22Rv1 (cell line): ENCODE measurements around the gene RS1.

Experiments
- H3K27ac ChIP-seq: fragments of 450-650 bp; 2 replicates; pipeline ENCODE4 v1.5.1; 2017
- ZFX ChIP-seq: fragments of 450-650 bp; IDR thresholded peaks from 2 replicates; pipeline ENCODE4 v1.6.1; 2017; ENCODE audit warnings: antibody characterized with exemption, borderline replicate concordance
- TF ChIP-seq, protein P1 (sequence below): fragments of 450-650 bp; IDR thresholded peaks from 2 replicates; pipeline ENCODE4 v1.5.1; 2017; ENCODE audit warnings: mild to moderate bottlenecking

Gene RS1

DNA sequence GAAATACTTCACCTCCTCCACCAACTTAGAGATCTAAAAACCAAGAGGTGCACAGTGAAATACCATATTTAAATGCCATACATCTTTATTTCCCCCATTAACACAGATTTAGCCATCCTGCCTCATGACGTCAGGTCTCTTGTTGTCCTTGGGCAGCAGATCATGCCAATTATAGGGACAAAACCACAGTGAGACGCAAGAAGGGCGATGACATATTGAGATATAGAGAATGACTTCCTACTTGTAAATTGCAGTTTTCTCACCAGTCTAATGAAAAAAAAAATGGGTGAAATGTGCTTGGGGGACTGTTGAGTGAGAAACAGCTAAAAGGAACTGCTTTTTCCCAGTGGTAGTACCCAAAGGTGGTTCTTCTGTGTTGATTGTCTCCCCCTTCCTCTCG, 24.3 kb downstream of the RS1 start:
- TF ChIP-seq ZFX = no peak
- TF ChIP-seq, protein P1, sequence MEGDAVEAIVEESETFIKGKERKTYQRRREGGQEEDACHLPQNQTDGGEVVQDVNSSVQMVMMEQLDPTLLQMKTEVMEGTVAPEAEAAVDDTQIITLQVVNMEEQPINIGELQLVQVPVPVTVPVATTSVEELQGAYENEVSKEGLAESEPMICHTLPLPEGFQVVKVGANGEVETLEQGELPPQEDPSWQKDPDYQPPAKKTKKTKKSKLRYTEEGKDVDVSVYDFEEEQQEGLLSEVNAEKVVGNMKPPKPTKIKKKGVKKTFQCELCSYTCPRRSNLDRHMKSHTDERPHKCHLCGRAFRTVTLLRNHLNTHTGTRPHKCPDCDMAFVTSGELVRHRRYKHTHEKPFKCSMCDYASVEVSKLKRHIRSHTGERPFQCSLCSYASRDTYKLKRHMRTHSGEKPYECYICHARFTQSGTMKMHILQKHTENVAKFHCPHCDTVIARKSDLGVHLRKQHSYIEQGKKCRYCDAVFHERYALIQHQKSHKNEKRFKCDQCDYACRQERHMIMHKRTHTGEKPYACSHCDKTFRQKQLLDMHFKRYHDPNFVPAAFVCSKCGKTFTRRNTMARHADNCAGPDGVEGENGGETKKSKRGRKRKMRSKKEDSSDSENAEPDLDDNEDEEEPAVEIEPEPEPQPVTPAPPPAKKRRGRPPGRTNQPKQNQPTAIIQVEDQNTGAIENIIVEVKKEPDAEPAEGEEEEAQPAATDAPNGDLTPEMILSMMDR = no peak
- H3K27ac ChIP-seq = no peak overlapping the region

DNA sequence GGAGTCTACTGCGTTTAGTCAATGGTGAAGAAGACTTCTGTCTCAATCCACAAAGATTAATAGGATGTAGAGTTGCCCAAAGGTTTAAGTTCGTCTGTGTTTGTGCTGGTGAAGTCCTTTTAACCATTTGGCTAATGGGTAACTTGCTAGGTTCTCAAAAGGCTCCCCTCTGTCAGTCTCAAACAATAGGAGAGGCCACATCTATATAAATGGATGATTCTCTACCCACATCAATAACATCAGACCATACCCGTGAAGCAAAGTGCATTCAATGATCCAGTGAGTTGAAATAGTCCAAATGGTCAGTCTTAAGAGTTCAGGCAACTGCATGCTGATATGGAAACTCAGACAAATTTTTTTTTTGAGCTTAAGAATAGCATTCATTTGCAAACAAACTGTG, 28.1 kb downstream of the RS1 start:
- no peak overlapping the region for H3K27ac ChIP-seq
- TF ChIP-seq ZFX = no peak
- TF ChIP-seq, protein P1 = no peak

DNA sequence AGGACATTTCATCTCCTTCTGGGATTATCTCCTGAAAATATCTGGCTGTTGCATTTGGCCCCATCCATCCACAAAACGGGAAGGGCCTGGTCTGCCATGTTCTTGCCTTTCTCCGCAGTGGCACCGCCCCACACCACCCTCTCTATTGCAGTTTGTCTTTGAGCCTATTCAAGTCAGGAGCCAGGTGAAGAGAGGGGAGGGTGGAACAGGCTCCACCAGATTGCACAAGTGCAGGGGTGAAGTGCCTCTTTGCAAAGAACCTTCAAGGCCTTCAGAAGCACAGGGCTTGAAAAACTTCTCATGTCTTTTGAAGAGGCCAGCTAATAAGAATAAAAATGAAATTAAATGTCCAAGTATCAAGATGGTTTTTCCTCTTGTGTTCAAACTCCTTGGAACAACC, 28.7 kb downstream of the RS1 start:
- TF ChIP-seq ZFX = no peak
- TF ChIP-seq, protein P1 = no peak
- no peak overlapping the region for H3K27ac ChIP-seq

DNA sequence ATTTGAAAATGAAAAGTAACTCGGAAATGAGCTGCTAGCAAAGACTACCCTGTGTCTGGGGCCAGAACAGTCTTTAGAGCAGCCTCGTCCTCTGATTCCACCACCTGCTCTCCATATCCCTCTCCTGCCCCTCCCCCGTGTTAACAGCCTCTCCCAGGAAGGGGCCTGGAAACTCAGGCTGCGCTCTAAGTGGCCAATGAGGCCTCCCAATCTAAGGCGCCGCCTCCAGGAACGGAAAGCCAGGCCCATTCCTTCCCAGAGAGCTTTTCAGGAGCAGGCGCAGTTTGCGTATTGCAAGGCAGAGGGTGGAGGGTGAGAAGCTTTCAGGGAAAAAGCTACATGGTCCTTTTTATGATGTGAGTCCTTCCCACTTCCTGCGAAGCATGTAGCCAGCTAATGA, 31.2 kb downstream of the RS1 start:
- TF ChIP-seq, protein P1 = no peak
- TF ChIP-seq ZFX = no peak
- no peak overlapping the region for H3K27ac ChIP-seq

DNA sequence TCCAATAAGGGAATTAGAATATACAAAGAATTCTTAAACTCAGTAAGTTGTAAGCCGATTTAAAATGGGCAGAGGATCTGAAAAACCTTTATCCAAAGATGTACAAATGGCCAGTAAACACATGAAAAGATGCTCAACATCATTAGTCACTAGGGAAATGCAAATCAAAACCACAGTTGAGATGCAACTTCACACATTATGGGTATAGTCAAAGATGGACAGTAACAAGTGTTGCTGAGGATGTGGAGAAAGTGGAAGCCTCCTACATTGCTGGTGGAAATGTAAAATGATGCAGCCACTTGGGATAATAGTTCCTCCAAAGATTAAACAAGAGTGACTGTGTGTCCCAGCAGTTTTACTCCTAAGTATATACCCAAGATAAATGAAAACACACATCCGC, 32.6 kb downstream of the RS1 start:
- H3K27ac ChIP-seq = no peak overlapping the region
- TF ChIP-seq, protein P1 = no peak
- no peak for TF ChIP-seq ZFX

DNA sequence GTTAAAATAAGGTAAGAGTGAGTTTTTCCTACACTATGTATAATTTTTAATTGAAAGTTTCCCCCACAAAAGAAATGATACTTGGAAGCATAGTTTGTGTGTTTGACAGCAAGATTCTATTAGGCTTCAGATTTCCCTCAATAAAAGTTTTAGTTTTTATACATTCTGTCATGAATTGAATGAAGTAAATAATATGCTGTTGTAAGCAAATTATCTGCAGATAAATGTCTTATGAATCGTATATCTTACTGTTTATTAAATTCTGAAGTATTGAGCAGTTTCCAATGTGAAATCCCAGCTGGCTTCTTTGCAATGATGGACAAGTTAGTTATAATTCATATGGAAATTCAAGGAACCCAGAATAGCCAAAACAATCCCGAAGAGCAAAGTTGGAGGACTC, 33.5 kb downstream of the RS1 start:
- TF ChIP-seq ZFX = no peak
- TF ChIP-seq, protein P1 = no peak
- H3K27ac ChIP-seq = no peak overlapping the region

DNA sequence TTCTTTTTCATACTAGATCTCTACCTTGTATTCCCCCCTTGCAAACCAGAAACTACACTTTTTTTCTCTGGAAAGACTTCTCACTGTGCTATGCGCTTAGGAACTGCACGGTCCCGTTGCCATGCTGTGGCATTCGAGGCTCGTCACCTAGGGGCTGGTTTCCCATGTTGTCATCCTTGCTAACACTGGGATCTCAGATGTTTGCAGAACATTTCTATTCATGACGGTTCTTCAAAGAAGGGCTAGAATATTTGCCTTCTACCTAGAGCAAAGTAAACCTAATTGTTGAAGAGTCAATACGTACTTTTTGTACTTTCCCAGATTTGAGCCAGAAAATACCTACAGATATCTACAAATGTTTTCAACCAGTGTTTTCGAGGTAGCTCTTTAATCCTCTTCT, 41.0 kb downstream of the RS1 start:
- TF ChIP-seq, protein P1 = no peak
- TF ChIP-seq ZFX = no peak
- H3K27ac ChIP-seq = no peak overlapping the region
